Endothelial cell of umbilical vein (primary cell): ENCODE data around the gene ACTR10. TPM values are rescaled to one million over a fixed set of nuclear protein-coding genes. Genes with fewer than 3 reads are reported as not detected.

ENCODE experiments used
- BruUV-seq: library from RNA; stranded (reverse); fragments of 400-500 nt; replicated peaks from 2 replicates; lab custom pipeline; 2021; lab: Mats Ljungman, UMichigan
- CTCF ChIA-PET: fragments of 300-600, 350-600 bp; sonication (Branson Sonifier 250); formaldehyde crosslinking; loops from one replicate; lab custom pipeline; 2021; ENCODE audit warnings: antibody characterized with exemption, inconsistent platforms; lab: Charles Lee
- POLR2A ChIA-PET: fragments of 300-600, 350-600 bp; sonication (Branson Sonifier 250); formaldehyde crosslinking; loops from one replicate; lab custom pipeline; 2021; ENCODE audit warnings: antibody characterized with exemption, inconsistent platforms; lab: Charles Lee
- DNase-seq: peaks from one replicate; pipeline ENCODE4 v3.0.0-alpha.2; 2011; ENCODE audit warnings: low read depth, low spot score
- FAIRE-seq: peaks from 2 replicates; lab custom pipeline; 2011; peaks lifted over from hg19 to GRCh38; lab: Jason Lieb, UNC
- H2AFZ ChIP-seq: 2 replicates; pipeline ENCODE4 v1.6.0; 2012; ENCODE audit warnings: low read depth, low read length, control low read depth, inconsistent platforms
- H3K27ac ChIP-seq: 2 replicates; pipeline ENCODE4 v1.5.1; 2011; ENCODE audit warnings: low read depth, mild to moderate bottlenecking, control low read depth, low read length, moderate library complexity; ENCODE audit not compliant: insufficient read depth
- H3K27me3 ChIP-seq, 2 experiments: 2 replicates each; pipeline versions ENCODE4 v1.6.0 to v1.6.1; 2011; ENCODE audit warnings: low read length in 2 of 2, mixed read lengths in 1 of 2; ENCODE audit not compliant: control insufficient read depth in 2 of 2, insufficient read depth in 2 of 2
- H3K36me3 ChIP-seq, 2 experiments: 2 replicates in 1 of 2; 3 replicates in 1 of 2; pipeline ENCODE4 v1.5.1; 2011; ENCODE audit warnings: low read length in 2 of 2, mild to moderate bottlenecking in 1 of 2, moderate library complexity in 1 of 2; ENCODE audit not compliant: control insufficient read depth in 2 of 2, insufficient read depth in 2 of 2; ENCODE audit errors: extremely low read depth in 1 of 2
- H3K4me1 ChIP-seq: 3 replicates; pipeline ENCODE4 v1.5.1; 2011; ENCODE audit warnings: mild to moderate bottlenecking, low read length; ENCODE audit not compliant: control insufficient read depth, insufficient read depth; ENCODE audit errors: extremely low read depth
- H3K4me2 ChIP-seq: 2 replicates; pipeline ENCODE4 v1.6.1; 2011; ENCODE audit warnings: low read length, control low read depth, mixed read lengths; ENCODE audit not compliant: insufficient read depth
- H3K4me3 ChIP-seq, 3 experiments: fragments of 200-600 bp in 1 of 3; sonication (generic), shearing (Covaris generic) in 1 of 3; replicated peaks in 1 of 3; 2 replicates each; pipeline ENCODE4 v1.5.1; 2011 to 2016; ENCODE audit warnings: control low read depth in 3 of 3, low read length in 3 of 3, mild to moderate bottlenecking in 2 of 3, inconsistent platforms in 1 of 3, low read depth in 1 of 3, moderate library complexity in 1 of 3; ENCODE audit not compliant: insufficient read depth in 1 of 3
- H3K79me2 ChIP-seq: 2 replicates; pipeline ENCODE4 v1.6.0; 2012; ENCODE audit warnings: low read length, inconsistent platforms; ENCODE audit not compliant: control insufficient read depth, insufficient read depth
- H3K9ac ChIP-seq: replicated peaks from 2 replicates; pipeline ENCODE3; 2011; ENCODE audit warnings: low read length, control low read depth; ENCODE audit not compliant: insufficient read depth; ENCODE audit errors: extremely low read depth
- H3K9me1 ChIP-seq: replicated peaks from 3 replicates; pipeline ENCODE4 v1.6.0; 2011; ENCODE audit warnings: mild to moderate bottlenecking, low read length; ENCODE audit not compliant: control insufficient read depth, insufficient read depth; ENCODE audit errors: extremely low read depth
- H3K9me3 ChIP-seq: replicated peaks from 2 replicates; pipeline ENCODE4 v1.5.1; 2012; ENCODE audit warnings: low read length, inconsistent platforms; ENCODE audit not compliant: control insufficient read depth, insufficient read depth
- H4K20me1 ChIP-seq: replicated peaks from 2 replicates; pipeline ENCODE3; 2011; ENCODE audit warnings: mild to moderate bottlenecking, low read length; ENCODE audit not compliant: control insufficient read depth, insufficient read depth; ENCODE audit errors: extremely low read depth
- EZH2 ChIP-seq: IDR thresholded peaks from 2 replicates; pipeline ENCODE4 v1.6.1; 2012; ENCODE audit warnings: borderline replicate concordance, low read depth, mild to moderate bottlenecking, moderate library complexity, low read length, inconsistent platforms; ENCODE audit not compliant: severe bottlenecking
- FOS ChIP-seq: IDR thresholded peaks from 2 replicates; pipeline ENCODE4 v1.6.1; 2011; ENCODE audit warnings: mild to moderate bottlenecking, low read length, moderate library complexity, borderline replicate concordance; ENCODE audit not compliant: insufficient read depth
- JUN ChIP-seq: IDR thresholded peaks from 2 replicates; pipeline ENCODE4 v1.6.1; 2011; ENCODE audit warnings: borderline replicate concordance, low read depth; ENCODE audit not compliant: insufficient read length, insufficient read depth
- MAX ChIP-seq: IDR thresholded peaks from 2 replicates; pipeline ENCODE4 v1.6.1; 2011; ENCODE audit not compliant: insufficient read depth, insufficient read length
- dilution Hi-C: fragments of 300-500 bp; cut with MboI; formaldehyde crosslinking; loops from one replicate; pipeline ENCODE4 v1.15.0; 2019; ENCODE audit warnings: low sequenced_read_pairs; ENCODE audit not compliant: extremely low pct_ligation_motif_present
- intact Hi-C: fragments of 100-400 bp; cut with micrococcal nuclease; formaldehyde crosslinking; loops from one replicate; pipeline ENCODE4 v1.10.0; 2022
- polyA plus RNA-seq, 4 experiments: library from polyadenylated mRNA; depleted of rRNA in 3 of 4; stranded (reverse) in 3 of 4; unstranded in 1 of 4; fragments of >200 nt; gene quantifications; 2 replicates each; pipeline versions ENCODE4 v1.2.1 to v1.2.3, GENCODE V29; 2011 to 2012; ENCODE audit warnings: missing spikeins in 1 of 4
- total RNA-seq: library from RNA; stranded (reverse); gene quantifications from 2 replicates; pipeline ENCODE4 v1.2.3, GENCODE V29; 2021
- TF ChIP-seq, protein P1 (sequence below), 2 donors: IDR thresholded peaks; 1 replicate in 1 of 2; 2 replicates in 1 of 2; pipeline ENCODE4 v1.5.1; 2011; ENCODE audit warnings: low read length in 2 of 2, mild to moderate bottlenecking in 2 of 2, moderate library complexity in 2 of 2, control low read depth in 1 of 2, inconsistent platforms in 1 of 2, low read depth in 1 of 2; ENCODE audit not compliant: insufficient read depth in 1 of 2; ENCODE audit errors: extremely low read depth in 1 of 2

ACTR10 gene
- total and polyA plus RNA-seq, 2 donors (not counting 3 experiments of a cell fraction or from before 2014, with no cell fraction given): 28.6 to 67.3 TPM

DNA sequence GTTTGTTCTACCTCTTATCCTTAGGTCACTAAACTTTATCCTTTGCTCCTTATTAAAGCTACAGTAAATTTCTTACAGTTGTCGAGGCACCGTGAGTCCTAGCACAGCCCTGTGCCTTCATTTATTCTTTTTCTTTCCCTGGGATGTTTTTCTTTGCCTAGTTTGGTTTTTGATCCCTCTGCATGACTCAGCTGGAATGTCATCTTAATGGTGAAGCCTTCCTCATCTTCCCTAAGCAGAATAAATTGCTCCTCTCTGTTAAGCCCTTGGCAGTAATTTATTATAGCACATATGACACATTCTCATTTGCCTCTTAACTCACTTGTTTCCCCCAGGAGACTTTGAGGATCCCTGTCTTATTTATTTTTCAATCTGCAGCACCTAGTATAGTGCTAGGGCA, 16.6 kb downstream of the ACTR10 start:
- CTCF ChIA-PET: interaction anchor here (1.0 kb wide), 1 partner anchor 12 kb away, joined by 5 read pairs; no protein-coding TSS in a partner anchor

More for the DNA sequence above, 16.6 kb downstream of the ACTR10 start:
- no TSS peak for BruUV-seq
- dilution Hi-C loops (no loop called here), intact Hi-C loops (no loop called here)
- no peak overlapping the region for H2AFZ ChIP-seq
- H4K20me1 ChIP-seq: no peaks in the 10 kb centered on the region
- H3K9me1 ChIP-seq: no peaks in the 10 kb centered on the region
- H3K27ac ChIP-seq: no peak overlapping the region
- no peak overlapping the region for H3K4me2 ChIP-seq
- no peak for DNase-seq
- no peaks in the 10 kb centered on the region for H3K4me1 ChIP-seq
- H3K36me3 ChIP-seq: peaks cover 6 to 9% of the 10 kb centered on the region in 2 experiments
- no peak overlapping the region for H3K4me3 ChIP-seq
- FAIRE-seq: no peak
- TF ChIP-seq EZH2 (no peak), MAX (no peak), FOS (no peak), JUN (no peak)
- TF ChIP-seq, protein P1, sequence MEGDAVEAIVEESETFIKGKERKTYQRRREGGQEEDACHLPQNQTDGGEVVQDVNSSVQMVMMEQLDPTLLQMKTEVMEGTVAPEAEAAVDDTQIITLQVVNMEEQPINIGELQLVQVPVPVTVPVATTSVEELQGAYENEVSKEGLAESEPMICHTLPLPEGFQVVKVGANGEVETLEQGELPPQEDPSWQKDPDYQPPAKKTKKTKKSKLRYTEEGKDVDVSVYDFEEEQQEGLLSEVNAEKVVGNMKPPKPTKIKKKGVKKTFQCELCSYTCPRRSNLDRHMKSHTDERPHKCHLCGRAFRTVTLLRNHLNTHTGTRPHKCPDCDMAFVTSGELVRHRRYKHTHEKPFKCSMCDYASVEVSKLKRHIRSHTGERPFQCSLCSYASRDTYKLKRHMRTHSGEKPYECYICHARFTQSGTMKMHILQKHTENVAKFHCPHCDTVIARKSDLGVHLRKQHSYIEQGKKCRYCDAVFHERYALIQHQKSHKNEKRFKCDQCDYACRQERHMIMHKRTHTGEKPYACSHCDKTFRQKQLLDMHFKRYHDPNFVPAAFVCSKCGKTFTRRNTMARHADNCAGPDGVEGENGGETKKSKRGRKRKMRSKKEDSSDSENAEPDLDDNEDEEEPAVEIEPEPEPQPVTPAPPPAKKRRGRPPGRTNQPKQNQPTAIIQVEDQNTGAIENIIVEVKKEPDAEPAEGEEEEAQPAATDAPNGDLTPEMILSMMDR (IDR thresholded peaks at IDR 0.05; ENCODE audit: extremely low read depth in 1 of 2, insufficient read depth in 1 of 2, low read depth in 1 of 2, low read length in 2 of 2): no peak
- H3K9ac ChIP-seq: no peak overlapping the region
- H3K79me2 ChIP-seq: no peaks in the 10 kb centered on the region
- no peaks in the 10 kb centered on the region for H3K27me3 ChIP-seq
- POLR2A ChIA-PET: no interaction called here
- no peaks in the 10 kb centered on the region for H3K9me3 ChIP-seq
